ENCODE data around the gene CEP43.

- TF ChIP-seq CTCF (conservative IDR thresholded peaks at IDR 0.05; ENCODE audit: low read depth, low read length) (no peak), EZH2 (IDR thresholded peaks at IDR 0.05; ENCODE audit: borderline replicate concordance, low read depth, low read length, poor library complexity, severe bottlenecking) (no peak)
Observed at GRCh38 chr6:167013067-167013466, 13.9 kb downstream of the CEP43 start.

Data from A673 (cell line).